ENCODE measurements around the gene TNNT2. TPM values are rescaled to one million over a fixed set of nuclear protein-coding genes. Genes with fewer than 3 reads are reported as not detected.

Gene TNNT2
- total RNA-seq = not detected

DNA sequence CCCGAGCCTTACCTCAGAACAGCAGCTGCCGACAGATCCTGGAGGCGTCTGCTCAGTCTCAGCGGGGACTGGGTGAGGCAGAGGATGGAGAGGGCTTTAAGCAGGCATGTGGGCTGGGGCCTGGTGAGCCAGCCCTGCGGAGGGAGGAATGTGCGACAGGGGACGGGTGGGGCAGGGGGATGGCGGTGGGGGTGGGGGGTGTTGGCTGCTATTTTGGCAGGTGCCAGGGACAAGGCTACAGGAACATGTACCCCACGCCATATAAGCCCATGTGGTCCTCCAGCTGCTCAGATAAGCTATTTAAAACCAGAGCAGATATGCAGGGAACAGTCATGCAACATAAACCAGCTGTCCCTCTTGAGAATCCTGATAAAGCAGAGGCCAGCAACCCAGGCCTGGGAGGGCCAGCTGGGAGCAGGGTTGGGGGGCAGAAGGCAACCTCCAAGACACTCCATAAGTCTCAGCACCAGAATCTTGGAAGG lies at the start of gene TNNT2:
TNNT2 (minus strand) TSS at position 70 of the 482 bp plus-strand sequence. CDS start 4,426 bp downstream, outside the sequence.
- Mint-ChIP-seq H3K27ac (no peak within 1 kb of the TSS), H3K4me1 (ENCODE audit: low read depth) (no peaks in the 10 kb centered on the region), H3K27me3 (peaks cover 3% of the 10 kb centered on the region), H3K9me3 (no peaks in the 10 kb centered on the region), H3K36me3 (no peaks in the 10 kb centered on the region), H3K4me3 (no peak within 1 kb of the TSS)
- CTCF ChIA-PET = no interaction called here
- no peak for DNase-seq
- POLR2A ChIA-PET = no interaction called here
- intact Hi-C loops (cut with micrococcal nuclease) = no loop called here

DNA sequence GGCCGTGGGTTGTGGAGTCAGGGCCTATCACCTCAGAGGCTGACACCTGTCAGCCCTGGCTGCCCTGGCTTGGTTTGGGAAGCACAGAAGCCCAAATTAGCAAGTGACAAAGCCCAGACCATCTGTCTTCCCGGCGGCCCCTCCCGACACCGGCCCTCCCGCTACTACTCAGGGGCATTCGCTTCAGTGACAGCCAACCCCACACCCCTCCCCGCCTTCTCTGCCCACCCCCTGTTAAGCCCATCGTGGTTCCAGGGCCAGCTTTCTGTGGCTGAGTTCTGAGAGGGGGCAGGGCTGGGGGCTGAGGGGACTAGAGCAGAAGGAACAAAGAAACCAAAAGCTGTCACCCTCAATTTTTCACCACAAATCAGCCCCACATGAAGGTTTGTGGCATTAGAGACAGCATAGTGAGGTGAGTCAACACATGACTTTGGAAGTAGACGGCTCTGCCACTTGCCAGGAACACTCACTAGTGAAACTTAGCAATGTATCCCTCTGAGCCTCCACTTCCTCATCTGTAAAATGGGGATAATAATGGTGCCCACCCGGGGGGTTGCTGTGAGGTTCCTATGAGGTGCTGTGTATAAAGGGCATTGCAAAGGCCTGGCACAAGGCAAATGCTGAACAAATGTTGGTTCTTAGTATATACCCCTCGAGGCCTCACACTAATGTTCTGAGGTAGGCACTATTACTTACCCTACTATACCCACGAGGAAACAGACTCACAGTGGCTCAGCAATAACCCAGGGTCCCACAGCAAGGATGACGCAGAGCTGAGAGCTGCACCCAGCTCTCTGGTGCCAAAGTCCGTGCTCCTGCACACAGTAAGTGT lies 49.2 kb upstream of the TNNT2 start:
- DNase-seq = no peak
- Mint-ChIP-seq H3K27ac (no peak overlapping the region), H3K4me1 (ENCODE audit: low read depth) (no peaks in the 10 kb centered on the region), H3K9me3 (no peaks in the 10 kb centered on the region), H3K27me3 (no peaks in the 10 kb centered on the region), H3K4me3 (no peak overlapping the region), H3K36me3 (no peaks in the 10 kb centered on the region)
- ChIA-PET CTCF (interaction anchor here (1.0 kb wide), 1 partner anchor 9 kb away, joined by 3 read pairs; no protein-coding TSS in a partner anchor), POLR2A (interaction anchor here (0.6 kb wide), 1 partner anchor 18 kb away, joined by 3 read pairs; no protein-coding TSS in a partner anchor)
- intact Hi-C loops (cut with micrococcal nuclease) = no loop called here

DNA sequence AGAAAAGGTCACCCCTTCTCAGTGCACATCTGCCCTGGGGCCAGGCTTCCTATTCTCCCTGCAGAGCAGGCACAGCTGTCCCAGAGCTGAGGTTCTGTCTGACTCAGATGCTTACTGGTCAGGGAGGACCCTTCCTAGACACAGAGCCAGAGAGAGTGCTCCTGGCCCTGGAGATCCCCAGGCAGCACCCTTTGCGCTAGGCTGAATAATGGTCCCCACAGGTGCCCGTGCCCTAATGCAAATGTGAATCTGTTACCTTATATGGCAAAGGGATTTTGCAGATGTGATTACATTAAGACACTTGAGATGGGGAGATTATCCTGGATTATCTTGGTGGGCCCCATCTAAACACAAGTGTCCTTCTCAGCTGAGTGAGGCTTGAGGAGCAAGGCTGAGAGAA lies 46.7 kb upstream of the TNNT2 start:
- H3K9me3 Mint-ChIP-seq = no peaks in the 10 kb centered on the region
- no peak for DNase-seq
- H3K36me3 Mint-ChIP-seq = no peaks in the 10 kb centered on the region
- intact Hi-C loops (cut with micrococcal nuclease) = no loop called here
- ChIA-PET POLR2A (no interaction called here), CTCF (no interaction called here)
- H3K27ac Mint-ChIP-seq = no peak overlapping the region
- H3K27me3 Mint-ChIP-seq = no peaks in the 10 kb centered on the region
- H3K4me3 Mint-ChIP-seq = no peak overlapping the region
- H3K4me1 Mint-ChIP-seq (ENCODE audit: low read depth) = no peaks in the 10 kb centered on the region

DNA sequence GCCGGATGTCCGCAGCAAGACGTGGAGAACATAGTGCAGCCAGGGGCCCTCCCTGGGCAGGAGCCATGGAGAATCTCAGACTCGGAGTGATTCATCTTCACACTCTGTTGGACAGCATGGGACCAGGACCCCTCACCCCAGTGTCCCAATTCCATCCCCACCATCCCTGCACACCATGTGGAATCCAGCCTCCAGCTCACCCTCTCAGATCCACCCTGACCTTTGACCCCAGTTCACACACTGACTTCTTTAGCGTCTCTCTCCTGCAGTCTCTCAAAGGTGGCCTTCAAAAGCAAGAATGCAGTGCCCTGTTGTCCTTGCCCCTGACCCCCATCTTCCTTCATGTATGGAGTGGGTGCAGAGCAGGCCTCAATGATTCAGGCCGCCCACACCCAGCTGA lies 46.2 kb upstream of the TNNT2 start:
- no peaks in the 10 kb centered on the region for H3K36me3 Mint-ChIP-seq
- H3K27me3 Mint-ChIP-seq = no peaks in the 10 kb centered on the region
- intact Hi-C loops (cut with micrococcal nuclease) = no loop called here
- no peak overlapping the region for H3K4me3 Mint-ChIP-seq
- H3K27ac Mint-ChIP-seq = no peak overlapping the region
- CTCF ChIA-PET = no interaction called here
- DNase-seq = no peak
- no peaks in the 10 kb centered on the region for H3K4me1 Mint-ChIP-seq (ENCODE audit: low read depth)
- H3K9me3 Mint-ChIP-seq = no peaks in the 10 kb centered on the region
- POLR2A ChIA-PET = no interaction called here

DNA sequence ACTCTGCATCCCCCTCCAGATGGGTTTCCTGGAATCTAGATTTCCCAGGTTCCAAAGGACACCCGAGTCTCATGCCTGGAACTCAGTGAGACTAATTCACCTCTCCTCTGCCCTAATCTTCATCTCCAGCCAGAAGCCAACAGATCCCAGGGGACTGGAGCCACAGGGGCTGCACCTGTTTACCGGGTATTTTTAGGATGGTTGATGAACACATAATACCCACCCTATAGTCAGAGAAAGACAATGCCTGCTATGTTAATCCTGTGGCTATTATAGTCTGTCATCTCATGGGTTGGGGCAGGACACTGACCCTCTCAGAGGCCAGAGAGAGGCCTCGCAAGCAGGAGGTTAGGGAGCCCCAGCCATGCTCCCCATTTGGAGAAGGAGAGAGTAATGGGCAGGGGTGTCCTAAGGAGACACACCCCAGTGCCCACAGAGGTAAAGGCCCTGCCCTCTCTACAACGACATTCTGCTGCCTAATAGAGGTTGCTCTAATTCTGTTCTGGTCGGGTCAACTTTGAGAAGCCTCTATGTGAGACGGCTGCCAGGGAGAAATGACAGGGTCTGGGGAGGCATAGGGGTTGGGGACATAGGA lies 45.1 kb upstream of the TNNT2 start:
- Mint-ChIP-seq H3K9me3 (no peaks in the 10 kb centered on the region), H3K27me3 (no peaks in the 10 kb centered on the region), H3K36me3 (no peaks in the 10 kb centered on the region), H3K4me3 (no peak overlapping the region), H3K27ac (no peak overlapping the region), H3K4me1 (ENCODE audit: low read depth) (no peaks in the 10 kb centered on the region)
- intact Hi-C loops (cut with micrococcal nuclease) = no loop called here
- ChIA-PET POLR2A (no interaction called here), CTCF (interaction anchor here (1.1 kb wide), 1 partner anchor 13 kb away, joined by 3 read pairs; no protein-coding TSS in a partner anchor)
- no peak for DNase-seq

DNA sequence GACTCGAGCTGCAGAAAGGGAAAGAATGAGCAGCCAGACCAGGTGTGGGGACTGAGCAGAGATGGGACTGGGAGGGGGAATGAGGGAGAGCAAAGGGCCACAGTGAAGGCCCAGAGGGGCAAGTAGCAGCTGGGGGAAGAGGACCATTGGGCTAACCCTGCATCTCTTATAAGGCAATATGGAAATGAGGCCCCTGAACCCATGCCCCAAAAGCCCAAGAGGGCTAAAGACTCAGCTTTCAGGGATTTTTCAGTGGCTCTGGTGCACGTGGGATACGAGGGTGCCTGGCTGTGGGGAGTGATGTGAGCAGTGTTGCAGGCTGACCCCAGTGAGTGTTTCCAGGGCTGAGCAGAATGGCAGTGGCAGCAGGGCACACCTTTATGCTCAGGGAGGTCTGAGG lies 44.5 kb upstream of the TNNT2 start:
- H3K27ac Mint-ChIP-seq = no peak overlapping the region
- no peak for DNase-seq
- POLR2A ChIA-PET = no interaction called here
- no peaks in the 10 kb centered on the region for H3K9me3 Mint-ChIP-seq
- peaks cover under 1% of the 10 kb centered on the region for H3K27me3 Mint-ChIP-seq
- H3K36me3 Mint-ChIP-seq = no peaks in the 10 kb centered on the region
- H3K4me3 Mint-ChIP-seq = no peak overlapping the region
- CTCF ChIA-PET = interaction anchor here (1.0 to 1.1 kb wide), 2 partner anchors 13 kb away, joined by 3 read pairs; no protein-coding TSS in a partner anchor
- intact Hi-C loops (cut with micrococcal nuclease) = no loop called here
- H3K4me1 Mint-ChIP-seq (ENCODE audit: low read depth) = no peaks in the 10 kb centered on the region

DNA sequence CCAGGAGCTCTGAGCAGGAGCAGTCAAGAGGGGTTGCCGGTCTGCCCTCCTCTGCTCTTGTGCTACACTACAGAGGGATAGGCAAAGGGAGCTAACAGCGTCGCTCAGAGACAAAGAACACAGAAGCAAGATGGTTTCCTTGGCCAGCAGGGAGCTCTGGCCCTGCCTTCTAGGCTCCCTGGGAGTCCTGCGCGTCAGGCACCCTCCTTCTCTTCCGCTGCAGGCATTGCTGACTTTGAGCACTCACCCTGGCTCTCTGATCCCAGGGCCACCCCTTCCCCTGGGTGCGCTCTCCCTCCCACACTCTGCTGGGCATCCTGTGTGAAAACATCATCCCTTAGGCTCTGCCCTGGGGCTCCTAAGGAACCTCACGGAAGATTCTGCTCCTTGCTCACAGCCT lies 43.6 kb upstream of the TNNT2 start:
- ChIA-PET CTCF (interaction anchor here (0.9 to 1.0 kb wide), 2 partner anchors 12 to 15 kb away, joined by 3 read pairs; no protein-coding TSS in a partner anchor), POLR2A (no interaction called here)
- intact Hi-C loops (cut with micrococcal nuclease) = no loop called here
- H3K36me3 Mint-ChIP-seq = no peaks in the 10 kb centered on the region
- peaks cover 3% of the 10 kb centered on the region for H3K27me3 Mint-ChIP-seq
- no peaks in the 10 kb centered on the region for H3K9me3 Mint-ChIP-seq
- H3K4me3 Mint-ChIP-seq = no peak overlapping the region
- no peak overlapping the region for H3K27ac Mint-ChIP-seq
- DNase-seq = no peak
- no peaks in the 10 kb centered on the region for H3K4me1 Mint-ChIP-seq (ENCODE audit: low read depth)

DNA sequence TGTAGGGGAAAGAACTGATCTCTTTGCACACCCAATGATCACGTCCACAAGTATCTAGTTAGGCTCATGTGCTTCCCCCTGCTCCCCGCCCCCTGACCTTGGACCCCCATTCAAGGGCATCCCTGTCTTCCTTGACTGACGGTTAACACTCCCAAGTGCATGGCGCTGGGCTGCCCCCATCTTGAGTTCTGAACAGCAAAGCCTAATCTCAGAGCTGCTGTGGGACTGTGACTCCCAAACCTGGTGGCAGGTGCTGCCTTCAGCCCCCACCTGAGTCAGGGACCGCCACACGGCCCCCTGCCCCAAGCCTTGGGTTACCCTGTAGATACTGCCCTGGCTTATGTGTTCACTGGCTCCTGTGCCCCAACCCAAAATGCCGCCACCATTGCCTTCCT lies 43.1 kb upstream of the TNNT2 start:
- H3K27me3 Mint-ChIP-seq = peaks cover 3% of the 10 kb centered on the region
- intact Hi-C loops (cut with micrococcal nuclease) = no loop called here

DNA sequence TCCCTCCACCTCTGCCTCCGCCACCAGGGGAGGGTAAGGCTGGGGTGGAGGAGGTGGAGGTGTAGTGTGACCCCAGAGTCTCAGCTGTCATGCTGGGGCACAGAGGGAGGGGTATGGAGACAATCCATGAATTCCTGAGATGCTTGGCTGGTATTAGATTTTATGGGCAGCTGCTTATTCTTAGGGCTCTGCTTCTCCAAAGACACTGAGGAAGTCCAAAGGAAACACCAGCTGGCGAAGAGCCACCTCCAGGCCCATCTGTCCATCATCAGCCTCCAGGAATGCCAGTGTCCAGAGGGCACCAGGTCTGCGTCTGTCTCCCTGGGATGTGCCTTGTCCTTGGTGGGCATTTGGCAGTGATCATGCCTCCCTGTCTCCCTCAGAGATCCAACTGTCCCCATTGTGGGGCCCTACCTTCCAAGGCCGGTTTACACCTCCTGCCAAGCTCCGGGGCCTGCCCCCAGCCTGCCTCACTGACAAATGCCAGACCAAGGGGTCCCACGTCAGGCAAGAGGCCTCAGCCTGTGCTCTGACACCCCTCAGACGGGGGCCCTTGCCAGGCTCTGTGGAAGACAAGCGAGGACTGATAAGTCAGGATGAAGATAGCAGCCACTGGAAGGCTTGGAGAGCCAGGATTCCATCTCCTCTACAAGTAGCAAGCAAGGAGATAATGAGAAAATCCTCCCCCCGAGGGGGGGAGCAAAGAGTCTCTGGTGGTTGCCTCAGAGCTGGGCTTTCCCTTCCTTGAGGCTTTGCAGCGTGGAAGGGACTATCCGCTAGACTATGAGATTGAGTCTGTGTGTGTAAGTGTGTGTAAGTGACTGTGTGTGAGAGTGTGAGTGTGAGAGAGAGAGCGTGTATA lies 42.5 kb upstream of the TNNT2 start:
- no peak for DNase-seq
- ChIA-PET POLR2A (no interaction called here), CTCF (interaction anchor here (1.2 kb wide), 1 partner anchor 11 kb away, joined by 3 read pairs; no protein-coding TSS in a partner anchor)
- Mint-ChIP-seq H3K4me3 (no peak overlapping the region), H3K4me1 (ENCODE audit: low read depth) (no peaks in the 10 kb centered on the region), H3K36me3 (no peaks in the 10 kb centered on the region), H3K27ac (no peak overlapping the region), H3K9me3 (no peaks in the 10 kb centered on the region), H3K27me3 (peaks cover 3% of the 10 kb centered on the region)
- intact Hi-C loops (cut with micrococcal nuclease) = no loop called here

More for the DNA sequence above, 43.1 kb upstream of the TNNT2 start:
- ChIA-PET POLR2A (no interaction called here), CTCF (interaction anchor here (0.9 kb wide), 1 partner anchor 16 kb away, joined by 3 read pairs; no protein-coding TSS in a partner anchor)
- Mint-ChIP-seq H3K4me3 (no peak overlapping the region), H3K36me3 (no peaks in the 10 kb centered on the region), H3K27ac (no peak overlapping the region), H3K4me1 (ENCODE audit: low read depth) (no peaks in the 10 kb centered on the region), H3K9me3 (no peaks in the 10 kb centered on the region)
- DNase-seq = no peak

DNA sequence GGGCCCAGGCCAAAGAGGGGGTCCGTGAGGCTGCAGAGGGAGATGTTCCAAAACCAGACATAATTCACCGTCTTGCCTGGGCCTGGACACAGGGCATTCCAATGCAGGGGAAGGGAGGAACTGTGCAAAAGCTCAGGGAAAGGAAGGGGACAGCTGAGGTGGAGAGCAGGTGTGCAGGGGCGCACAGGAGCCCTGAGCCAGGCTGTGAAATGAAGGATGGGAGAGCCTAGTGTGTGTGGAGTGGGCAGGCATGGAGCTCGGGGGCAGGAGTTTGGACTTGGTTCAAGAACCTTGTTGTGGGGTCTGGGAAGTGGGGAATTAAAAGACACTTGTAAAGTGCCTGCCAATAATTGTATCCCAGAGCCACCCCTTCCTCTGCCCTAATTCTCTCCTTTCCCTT lies 41.8 kb upstream of the TNNT2 start:
- H3K4me3 Mint-ChIP-seq = no peak overlapping the region
- no peaks in the 10 kb centered on the region for H3K9me3 Mint-ChIP-seq
- H3K4me1 Mint-ChIP-seq (ENCODE audit: low read depth) = no peaks in the 10 kb centered on the region
- no peak overlapping the region for H3K27ac Mint-ChIP-seq
- intact Hi-C loops (cut with micrococcal nuclease) = no loop called here
- POLR2A ChIA-PET = no interaction called here
- H3K36me3 Mint-ChIP-seq = no peaks in the 10 kb centered on the region
- DNase-seq = no peak
- CTCF ChIA-PET = interaction anchor here (1.2 kb wide), 1 partner anchor 10 kb away, joined by 3 read pairs; no protein-coding TSS in a partner anchor
- H3K27me3 Mint-ChIP-seq = peaks cover 3% of the 10 kb centered on the region

DNA sequence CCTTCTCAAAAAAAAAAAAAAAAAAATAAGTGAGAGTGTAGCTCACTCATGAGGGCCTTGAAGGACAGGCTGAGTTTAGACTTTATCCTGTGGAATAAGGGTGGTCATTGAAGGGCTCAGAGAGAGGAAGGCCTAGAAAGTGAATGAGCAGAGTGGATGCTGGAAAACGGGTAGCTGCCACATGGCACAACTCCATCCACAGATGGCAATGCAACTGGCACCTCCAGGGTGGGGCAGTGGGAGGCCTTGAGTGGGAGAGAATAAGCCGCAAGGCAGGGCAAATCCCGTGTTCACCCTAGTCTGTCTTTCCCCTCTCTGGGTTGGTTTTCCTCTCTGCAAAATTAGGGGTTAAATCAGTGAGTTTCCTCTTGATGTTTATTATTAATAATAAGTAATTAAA lies 41.0 kb upstream of the TNNT2 start:
- Mint-ChIP-seq H3K4me3 (no peak overlapping the region), H3K27ac (no peak overlapping the region), H3K4me1 (ENCODE audit: low read depth) (no peaks in the 10 kb centered on the region), H3K9me3 (no peaks in the 10 kb centered on the region), H3K27me3 (peaks cover 3% of the 10 kb centered on the region), H3K36me3 (no peaks in the 10 kb centered on the region)
- no peak for DNase-seq
- intact Hi-C loops (cut with micrococcal nuclease) = no loop called here
- POLR2A ChIA-PET = no interaction called here
- CTCF ChIA-PET = interaction anchor here (1.1 to 1.2 kb wide), 2 partner anchors 9 to 12 kb away, joined by 3 read pairs; no protein-coding TSS in a partner anchor
